OCI-M2 (cell line): Measurements from ENCODE around the gene CDH12.
"Not testable (repeated sequence)": the region's sequence is repeated elsewhere in the genome, so short reads cannot be mapped to it uniquely, and the experiment has no call there.

Source experiments
- DNase-seq: peaks from one replicate; lab custom pipeline; 2025; ENCODE audit not compliant: unreplicated experiment; lab: John Stamatoyannopoulos, UW

CDH12 gene

DNA sequence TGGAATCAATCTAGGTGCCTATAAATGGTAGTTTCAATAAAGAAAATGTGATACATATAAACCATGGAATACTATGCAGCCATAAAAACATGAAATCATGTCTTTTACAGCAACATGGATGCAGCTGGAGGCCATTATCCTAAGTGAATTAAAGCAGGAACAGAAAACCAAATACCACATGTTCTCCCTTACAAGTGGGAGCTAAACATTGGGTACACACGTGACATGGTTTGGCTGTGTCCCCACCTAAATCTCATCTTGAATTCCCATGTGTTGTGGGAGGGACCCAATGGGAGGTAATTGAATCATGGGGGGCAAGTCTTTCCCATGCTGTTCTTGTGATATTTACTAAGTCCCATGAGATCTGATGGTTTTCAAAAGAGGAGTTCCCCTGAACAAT lies 78.9 kb downstream of the CDH12 start:
- not testable (repeated sequence) for DNase-seq

DNA sequence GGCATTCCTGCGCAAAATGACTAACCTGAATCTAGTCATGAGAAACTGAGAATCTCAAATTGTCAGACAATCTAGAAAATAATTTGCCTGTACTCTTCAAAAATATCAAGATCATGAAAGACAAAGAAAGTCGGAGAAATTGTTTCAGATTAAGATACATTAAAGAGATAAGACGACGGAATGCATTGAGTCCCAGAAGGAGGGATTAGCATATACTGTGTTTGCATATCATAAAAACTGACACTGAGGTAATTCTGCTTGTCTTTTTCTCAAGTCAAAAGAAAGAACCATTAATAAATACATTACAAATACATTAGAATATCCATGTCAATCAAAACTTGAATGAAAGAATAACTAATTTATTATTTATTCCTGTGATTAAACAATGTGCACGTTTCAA lies 88.4 kb downstream of the CDH12 start:
- no peak for DNase-seq

DNA sequence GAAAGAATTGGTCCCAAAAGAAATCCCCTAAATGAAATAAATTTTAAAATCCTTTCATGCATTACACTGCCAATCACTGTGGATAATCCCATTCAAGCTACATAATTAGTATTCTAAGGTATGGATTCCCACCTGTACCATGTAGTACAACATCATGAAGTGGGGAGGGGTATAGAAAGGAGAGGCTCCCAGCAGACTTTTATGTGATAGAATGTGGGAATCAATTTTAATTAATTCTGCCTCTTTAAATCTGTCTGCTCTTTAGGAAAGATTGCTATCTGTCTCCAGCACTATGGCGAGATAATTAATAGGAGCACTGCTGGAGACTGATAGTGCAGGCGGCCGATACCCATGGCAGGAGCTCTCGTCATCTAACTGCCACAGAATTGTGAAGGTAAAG lies 95.4 kb downstream of the CDH12 start:
- no peak for DNase-seq

DNA sequence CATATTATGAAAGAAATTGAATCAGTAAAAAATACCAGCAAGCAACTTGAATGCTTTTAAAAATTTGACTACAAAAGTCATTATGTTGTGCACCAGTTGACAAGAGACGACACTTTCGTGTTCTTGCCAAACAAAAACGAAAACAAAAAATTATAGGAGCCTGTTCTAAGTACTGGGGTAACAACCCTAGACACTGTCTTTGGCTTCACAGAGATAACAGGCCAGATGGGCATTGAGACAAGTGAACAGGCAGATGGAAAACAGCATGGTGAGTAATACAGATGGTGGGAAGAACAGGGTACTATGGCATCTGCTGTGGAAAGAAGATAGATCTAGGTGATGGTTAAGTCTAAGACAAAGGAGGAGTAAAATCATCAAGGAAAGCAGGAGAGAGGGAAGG lies 99.0 kb downstream of the CDH12 start:
- no peak for DNase-seq

DNA sequence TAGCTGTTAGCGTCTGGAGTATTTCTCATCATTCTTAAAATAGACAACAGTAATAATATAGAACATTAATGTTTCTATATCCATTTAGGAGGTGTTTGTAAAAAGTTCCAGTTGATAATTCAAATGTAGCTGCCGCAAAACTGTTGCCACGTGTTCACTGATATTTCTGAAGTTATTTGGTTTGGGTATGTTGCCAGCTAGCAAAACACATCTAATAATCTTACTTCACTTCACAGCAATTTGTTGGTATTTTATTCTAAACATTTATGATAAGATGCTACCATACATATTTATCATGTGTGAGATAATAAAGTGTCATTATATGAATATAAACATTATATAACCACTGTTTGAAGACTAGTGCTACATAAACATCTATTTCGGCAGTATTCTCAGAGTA lies 101.6 kb downstream of the CDH12 start:
- DNase-seq: no peak

DNA sequence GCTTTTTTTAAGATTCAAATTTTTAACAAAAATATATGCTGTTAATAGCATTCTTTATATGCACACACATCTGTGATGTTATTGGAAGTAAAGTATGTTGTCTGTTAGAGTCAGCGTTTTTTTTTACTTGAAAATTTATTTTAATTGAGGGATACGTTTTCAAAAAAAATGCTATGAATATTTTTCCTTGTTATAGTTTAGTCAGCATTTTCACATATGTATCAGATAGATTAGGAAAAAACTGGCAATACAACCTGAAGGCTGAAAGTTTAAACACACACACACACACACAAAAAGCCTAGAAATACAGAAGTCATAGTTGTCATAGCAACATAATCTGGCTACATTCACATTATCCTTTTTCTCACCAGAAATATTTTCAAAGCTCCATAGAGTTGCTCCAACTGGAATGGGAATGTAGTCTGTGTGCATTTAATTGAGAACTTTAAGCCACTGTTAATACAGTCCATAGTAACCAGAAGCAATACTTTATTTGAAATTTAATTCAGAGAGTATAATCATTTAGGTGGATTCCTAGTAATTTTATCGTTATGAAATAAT lies 116.6 kb downstream of the CDH12 start:
- no peak for DNase-seq

DNA sequence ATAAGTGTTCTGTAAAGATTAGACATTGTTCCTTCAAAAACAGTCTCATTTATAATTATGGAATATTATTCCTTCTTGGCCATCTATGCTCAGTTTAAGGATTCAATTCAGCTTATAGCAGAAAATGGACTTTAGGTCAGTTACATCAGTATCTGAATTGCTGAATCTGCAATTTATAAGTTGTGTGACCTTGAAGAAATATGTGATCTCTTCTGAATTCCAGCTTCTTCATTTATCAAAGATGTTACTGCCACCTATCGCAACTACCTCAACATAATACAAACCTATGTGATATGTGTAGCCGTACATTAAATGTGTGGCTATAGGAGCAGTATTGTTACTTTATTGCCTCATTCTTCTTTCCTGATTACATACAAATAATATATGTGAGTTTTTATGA lies 118.2 kb downstream of the CDH12 start:
- DNase-seq: no peak

DNA sequence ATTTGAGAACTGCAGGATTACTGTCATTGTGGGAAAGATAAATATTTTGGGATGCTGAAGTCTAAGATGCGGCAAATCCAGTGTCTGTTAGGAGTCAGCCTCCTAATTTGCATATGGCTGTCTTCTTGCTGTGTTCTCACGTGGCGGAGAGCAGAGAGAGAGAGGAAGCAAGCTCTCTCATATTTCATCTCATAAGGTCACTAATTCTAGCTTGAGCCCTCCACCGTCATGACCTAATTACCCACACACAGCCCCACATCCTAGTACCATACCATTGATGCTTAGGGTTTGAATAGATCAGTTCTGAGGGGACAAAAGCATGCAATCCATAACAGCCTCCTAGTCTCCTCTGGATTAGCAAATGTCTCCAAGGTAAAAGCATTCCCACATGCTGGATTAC lies 124.5 kb downstream of the CDH12 start:
- no peak for DNase-seq

DNA sequence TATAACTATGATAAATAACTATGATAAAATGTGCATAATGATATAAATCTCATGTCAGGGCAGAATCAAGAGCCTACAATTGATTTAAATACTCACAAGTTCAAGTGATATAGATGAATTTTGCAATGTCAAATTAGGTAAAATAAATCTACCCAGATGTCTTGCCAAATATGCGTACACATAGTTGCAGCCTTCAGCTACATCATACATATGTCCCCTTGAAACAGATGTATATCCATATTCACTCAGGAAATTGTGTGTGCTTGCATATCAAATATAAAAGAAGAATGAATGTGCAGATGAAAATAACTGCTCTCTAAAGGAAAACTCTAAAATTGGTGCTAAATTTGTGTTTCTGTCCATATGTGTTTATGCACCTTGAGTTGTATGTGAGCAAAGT lies 130.7 kb downstream of the CDH12 start:
- DNase-seq: no peak

DNA sequence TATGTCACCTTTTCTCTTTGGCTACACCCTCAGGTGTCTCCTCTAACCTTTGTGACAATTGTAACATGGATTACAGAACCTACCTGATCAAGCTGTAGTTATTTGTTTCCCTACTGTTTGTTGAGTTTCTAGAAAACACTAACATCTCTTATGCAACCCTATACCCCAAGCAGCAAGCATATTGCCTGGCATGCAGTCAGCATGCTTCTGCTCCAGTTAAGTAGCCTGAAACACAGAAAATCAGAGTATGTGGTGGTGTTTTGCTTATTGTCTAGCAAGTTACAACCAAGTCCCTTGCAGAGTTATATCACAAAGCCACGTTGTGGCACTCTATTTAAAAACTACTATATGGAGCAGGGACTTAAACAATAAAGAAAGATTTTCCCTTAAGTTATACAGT lies 131.1 kb downstream of the CDH12 start:
- no peak for DNase-seq

DNA sequence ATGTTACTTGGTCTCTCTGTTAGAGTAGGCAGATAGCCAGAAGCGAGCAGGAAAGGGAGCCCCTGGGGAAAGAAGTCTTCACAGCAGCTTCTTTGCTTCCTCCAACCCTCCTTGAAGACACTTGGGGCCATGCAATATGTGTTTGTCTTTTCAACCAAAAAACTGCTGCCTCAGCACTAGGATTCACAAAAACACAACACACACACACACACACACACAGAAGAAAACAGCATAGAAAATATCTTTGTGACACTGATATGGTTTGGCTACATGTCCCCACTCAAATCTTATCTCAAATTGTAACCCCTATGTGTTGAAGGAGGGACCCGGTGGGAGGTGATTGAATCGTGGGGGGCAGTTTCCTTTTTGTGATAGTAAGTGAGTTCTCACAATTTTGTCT lies 133.3 kb downstream of the CDH12 start:
- DNase-seq: no peak

DNA sequence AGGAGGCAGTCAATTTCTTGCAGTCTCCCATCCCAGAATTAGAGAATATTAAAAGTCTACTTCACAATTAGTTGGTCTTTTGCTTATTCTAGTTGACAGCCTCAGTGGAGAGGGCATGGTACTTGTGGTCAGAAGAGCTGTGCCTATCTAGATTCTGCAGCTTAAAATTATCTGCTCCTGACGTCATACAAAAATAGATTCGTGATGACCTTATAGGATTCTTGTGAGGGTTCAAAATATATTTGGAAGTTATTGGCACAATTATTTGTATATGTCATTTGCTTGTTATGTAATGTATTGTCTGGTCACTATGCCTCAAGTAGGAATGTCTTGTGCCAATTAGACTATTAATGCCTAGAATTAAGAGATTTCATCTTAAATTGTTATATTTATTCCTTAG lies 142.5 kb downstream of the CDH12 start:
- DNase-seq: no peak

DNA sequence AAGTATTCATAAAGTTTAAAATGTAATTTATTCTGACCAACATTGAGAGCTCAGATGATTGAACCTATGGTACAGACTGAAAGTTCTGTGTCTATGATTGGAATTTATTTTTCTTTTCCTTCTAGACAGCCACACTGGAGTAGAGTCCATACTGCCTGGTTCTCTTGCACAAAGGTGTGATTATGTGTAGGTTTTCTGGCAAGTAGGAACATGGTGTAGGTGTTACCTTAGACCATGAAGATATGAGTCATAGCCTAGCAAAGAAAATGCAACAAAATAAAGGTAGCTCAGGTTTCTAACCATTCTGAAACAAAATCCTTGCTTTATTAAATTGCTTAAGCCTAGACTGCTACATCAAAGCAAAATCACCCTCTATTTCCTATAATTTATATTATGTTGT lies 143.4 kb downstream of the CDH12 start:
- no peak for DNase-seq

DNA sequence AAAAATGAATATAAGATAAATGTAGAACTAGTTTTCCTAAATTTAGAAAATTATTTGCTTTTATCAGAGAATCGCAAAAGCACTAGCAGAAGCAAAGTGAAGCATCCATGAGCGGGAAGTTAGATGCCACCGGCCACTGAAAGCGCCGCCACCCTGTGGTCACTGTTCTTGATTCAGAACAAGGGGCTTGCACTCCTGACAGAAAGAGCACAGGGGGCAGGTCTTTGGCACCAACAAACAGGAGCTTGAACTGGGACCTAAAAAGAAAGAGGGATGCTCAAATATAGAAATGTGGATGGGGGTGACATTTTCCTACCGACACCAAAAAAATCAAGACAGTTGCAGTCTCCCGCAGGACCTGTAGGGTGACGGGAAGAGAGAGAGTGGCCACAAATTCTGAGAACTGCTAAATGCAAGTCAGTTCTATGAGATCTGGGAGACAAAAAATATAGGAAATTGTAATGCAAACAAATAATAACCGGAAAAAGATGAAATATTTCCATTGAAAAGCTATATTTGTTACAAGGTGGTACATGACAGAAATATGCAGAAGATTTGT lies 144.3 kb downstream of the CDH12 start:
- no peak for DNase-seq

DNA sequence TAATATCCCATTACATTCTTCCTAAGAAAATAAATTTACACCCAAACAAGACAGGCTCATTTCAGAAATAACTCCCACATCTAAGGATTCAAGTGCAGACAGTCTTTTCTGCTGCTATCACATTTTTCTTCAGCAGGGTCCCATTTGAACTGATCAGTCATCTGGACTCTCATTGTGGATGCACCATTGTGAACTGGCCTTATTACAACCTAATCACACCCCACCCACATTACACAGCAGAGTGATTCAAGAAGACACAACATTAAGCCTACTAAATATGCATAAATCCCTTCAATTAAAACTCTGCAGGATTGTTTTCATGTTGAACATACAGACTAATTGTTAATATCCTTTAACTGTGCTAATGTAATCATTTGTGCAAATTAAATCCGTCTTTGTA lies 146.2 kb downstream of the CDH12 start:
- no peak for DNase-seq

DNA sequence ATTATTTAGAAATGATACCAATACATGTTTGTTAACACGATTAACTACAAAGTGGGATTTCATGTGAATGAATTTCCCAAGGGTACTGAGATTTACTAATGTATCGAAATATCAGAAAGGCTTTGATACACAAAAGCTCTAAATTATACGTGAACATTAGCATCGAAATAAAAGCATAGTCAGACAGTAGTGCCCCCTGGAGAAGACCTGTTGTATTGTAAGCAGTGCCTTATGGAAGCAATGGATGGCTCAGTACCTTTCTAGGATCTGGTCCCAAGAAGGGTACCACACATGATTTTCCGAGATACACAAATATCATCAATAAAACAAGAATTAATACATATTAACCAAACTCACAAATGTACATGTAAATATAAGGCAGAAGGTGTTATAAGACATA lies 153.8 kb downstream of the CDH12 start:
- no peak for DNase-seq

DNA sequence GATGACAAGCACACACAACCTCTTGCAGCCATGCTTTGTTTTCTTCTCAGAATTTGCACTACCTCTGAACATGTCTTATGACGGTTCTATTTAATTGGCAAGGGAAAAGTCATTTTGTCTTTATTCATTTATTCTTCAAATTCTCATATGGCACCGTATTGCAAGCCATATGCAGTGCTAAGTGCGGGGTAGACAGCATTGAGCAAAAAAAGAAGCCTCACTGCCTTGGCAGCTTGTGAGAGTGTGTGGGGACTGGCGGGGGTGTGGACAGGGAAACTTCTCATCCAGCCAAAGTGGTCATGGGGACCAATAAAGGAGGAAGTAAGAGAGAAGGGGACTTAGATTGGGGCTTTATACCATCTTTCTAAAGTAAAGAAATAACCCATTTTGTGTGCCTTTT lies 160.0 kb downstream of the CDH12 start:
- no peak for DNase-seq

DNA sequence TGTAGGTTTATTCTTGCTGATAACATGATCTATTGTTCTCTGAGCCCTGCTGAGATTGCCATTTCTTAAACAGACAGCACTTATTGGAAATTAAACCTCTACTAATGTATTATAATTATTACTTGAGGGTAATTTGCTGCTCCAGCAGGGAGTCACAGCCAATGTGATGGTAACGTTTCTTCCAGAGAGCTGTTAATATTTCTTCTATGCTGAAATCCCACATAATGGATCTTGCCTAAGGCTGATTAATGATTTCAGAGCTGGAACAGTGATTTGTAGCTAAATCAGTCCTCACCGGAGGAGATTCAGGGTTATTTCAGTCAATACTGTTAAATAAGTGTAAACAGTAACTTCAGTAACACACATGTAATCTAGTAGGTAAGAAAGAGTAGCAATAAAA lies 170.1 kb downstream of the CDH12 start:
- DNase-seq: no peak

DNA sequence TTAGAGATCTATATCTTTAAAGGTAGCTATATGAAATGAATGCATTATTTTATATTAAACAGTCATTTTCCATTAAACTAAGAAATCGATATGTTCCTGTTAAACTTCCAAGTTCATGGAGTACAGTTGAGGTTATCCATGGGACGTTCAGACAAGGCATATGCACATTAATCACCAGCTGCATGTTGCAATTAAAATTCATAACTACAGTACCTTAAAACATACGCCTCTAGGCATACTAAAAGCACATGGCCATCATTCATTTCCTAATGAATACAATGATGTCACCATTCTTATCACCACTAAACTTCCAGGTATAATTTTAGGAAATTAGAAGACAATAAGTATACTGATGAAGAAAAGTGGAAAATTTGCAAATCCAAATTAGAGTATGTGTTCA lies 174.3 kb downstream of the CDH12 start:
- DNase-seq: no peak

DNA sequence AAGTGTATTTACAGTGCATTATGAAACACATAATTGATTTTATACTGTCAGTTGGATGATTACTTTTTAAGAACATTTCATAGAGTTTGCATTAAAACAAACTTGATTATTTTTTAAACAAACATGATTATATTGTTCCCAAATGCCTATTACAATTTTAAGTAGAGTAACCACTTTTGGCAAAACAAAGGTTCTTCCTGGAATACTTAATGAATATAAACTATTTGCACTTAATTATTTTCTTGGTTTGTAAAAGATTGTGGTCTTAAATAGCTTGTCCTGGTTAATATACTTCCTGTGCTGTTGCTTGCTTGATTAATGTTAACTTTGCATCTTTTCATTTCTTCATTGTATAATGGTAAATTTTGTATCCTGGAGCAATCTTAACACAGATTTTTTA lies 180.0 kb downstream of the CDH12 start:
- no peak for DNase-seq

DNA sequence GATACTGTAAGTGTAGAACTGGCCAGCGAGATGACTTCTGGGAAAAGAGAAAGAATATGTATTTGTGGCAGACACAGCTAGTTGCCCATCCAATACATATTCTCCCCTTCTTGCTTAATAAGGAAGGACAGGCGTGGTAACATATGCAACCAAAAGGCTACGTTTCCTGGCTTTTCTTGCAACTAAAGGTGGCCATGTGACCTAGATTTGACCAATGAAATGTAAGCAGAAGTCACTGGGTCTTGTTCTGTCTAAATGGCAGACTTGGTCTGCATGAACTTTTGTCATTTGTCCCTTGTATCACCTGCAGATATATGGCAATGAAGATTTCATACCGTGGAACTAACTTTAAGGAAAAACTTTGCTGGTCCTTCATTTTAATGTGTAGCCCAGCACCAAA lies 183.8 kb downstream of the CDH12 start:
- no peak for DNase-seq

DNA sequence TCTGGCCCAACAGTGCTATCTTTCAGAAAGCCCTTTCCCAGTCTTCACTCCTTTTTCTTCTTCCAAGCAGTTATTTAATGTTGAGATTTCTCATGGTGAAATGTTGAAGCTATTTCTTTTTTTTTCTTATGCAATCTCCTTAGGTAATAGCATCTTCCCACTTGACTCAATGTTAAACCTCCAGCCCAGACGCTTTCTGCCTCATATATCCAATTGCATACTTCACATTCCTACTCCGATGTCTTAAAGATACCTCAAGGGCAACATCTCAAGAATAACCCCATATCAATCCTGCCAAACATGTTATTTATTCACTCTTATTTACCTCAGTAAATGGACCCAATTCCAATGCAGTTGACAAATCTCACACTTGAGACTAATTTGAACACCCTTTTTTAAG lies 187.3 kb downstream of the CDH12 start:
- DNase-seq: no peak

DNA sequence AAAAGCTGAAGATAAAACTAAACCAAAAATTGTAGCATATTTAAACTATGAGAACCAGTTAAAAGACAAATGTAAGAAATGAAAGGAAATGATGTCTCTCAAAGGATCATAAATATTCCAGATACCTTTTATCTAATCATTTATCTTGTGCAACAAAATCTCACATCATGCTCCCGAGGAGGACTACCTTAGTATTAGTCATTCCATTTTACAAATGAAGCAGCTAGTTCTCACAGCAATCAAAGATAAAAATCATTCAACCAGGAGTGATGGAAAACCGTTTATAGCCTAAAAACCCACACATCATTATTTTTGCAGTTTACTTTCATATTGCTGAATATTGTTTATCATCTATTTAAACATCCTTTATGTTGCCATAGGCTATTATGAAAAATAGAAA lies 190.0 kb downstream of the CDH12 start:
- DNase-seq: no peak

DNA sequence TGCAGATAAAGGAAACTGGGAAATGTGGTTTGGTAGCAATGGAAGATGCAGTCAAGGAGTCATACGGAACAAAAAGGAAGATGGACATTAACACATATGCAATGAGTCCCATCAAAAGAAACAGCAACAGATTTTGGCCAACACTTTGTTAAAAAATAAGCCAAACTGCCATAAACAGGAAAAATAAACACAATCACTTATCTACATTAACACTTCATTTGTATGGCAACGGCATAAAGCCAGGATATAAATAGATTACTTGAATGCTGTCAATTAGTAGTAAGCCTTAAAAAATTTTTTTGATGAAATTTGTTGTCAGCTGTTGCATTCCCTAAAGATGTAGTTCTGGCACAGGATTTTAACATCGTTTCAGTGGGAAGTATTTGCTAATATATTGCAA lies 190.8 kb downstream of the CDH12 start:
- no peak for DNase-seq
